Mononuclear cell (primary cell): ENCODE data around the gene RNF135. TPM values are rescaled to one million over a fixed set of nuclear protein-coding genes. Genes with fewer than 3 reads are reported as not detected.

ENCODE experiments used
- H3K27me3 ChIP-seq: 2 replicates; pipeline ENCODE4 v1.6.0; 2011; ENCODE audit warnings: low read length, control low read depth; ENCODE audit not compliant: insufficient read depth
- H3K4me1 ChIP-seq: 2 replicates; pipeline ENCODE4 v1.5.1; 2011; ENCODE audit warnings: mild to moderate bottlenecking, low read length, control low read depth; ENCODE audit not compliant: insufficient read depth
- H3K4me3 ChIP-seq: 2 replicates; pipeline ENCODE4 v1.5.1; 2011; ENCODE audit warnings: mild to moderate bottlenecking, low read length, moderate library complexity
- H3K9me3 ChIP-seq: 2 replicates; pipeline ENCODE4 v1.5.1; 2011; ENCODE audit warnings: low read depth, mild to moderate bottlenecking, control low read depth, low read length
- total RNA-seq: library from RNA; depleted of rRNA; stranded (reverse); fragments of >200 nt; gene quantifications from one replicate; pipeline ENCODE4 v1.2.3, GENCODE V29; 2012

Gene RNF135
- total RNA-seq, 1 donor = 14.1 TPM

DNA sequence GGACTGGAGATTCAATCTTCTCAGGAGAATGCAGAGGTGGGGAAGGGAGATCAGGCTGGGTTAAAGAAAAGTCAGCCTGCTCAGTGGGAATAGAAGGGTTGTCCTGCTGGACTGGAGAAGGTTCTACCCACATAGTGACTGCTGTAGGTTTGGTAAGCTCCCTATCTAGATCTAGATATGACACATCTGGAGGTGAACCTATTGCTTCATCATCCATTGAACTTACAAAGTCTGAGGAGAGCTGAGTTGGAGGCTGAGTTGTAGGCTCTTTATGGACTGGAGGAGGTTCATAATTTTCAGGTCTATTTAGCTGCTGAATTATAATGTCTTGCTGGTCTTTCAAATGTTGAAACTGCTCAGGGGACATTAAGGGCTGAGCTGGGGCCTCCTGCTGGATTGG, 77.9 kb downstream of the RNF135 start:
- peaks cover 30% of the 10 kb centered on the region for H3K4me1 ChIP-seq
- H3K9me3 ChIP-seq = no peaks in the 10 kb centered on the region
- no peaks in the 10 kb centered on the region for H3K27me3 ChIP-seq
- H3K4me3 ChIP-seq = no peak overlapping the region

Other genes starting within 250 kb of the RNF135 start
- gene CRLF3, start 146.3 kb upstream of the RNF135 start, total RNA-seq = 75.0 TPM
- gene ATAD5, start 139.1 kb upstream of the RNF135 start, total RNA-seq = 4.0 TPM
- gene TEFM, start 64.8 kb upstream of the RNF135 start, total RNA-seq = 8.2 TPM
- 20.8 TPM for gene ADAP2, start 49.1 kb upstream of the RNF135 start, total RNA-seq
- gene NF1, start 123.9 kb downstream of the RNF135 start, total RNA-seq = 21.9 TPM